ENCODE results near the gene ZNF722.
"Not testable (repeated sequence)": the region's sequence is repeated elsewhere in the genome, so short reads cannot be mapped to it uniquely, and the experiment has no call there.

Gene ZNF722

DNA sequence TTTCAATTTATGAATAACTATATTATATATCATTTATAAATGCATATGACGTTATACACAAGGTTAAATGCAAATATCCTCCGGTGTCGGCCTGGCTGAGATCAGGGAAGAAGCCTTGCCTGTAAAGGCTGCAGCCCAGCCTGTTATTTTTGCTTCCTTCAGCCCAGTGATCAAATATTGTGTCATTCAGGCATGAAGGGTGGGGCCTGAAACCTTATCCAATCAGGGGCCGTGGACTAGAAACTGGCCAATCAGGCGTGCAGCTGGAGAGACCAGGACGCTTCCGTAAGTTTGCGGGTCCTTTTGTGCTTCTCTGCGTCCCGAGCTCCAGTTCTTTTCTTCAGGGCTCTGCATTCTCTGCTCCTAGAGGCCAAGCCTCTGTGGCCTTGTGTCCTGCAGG lies at the start of gene ZNF722:
TSS of gene ZNF722 (plus strand) at position 301 of the 400 bp plus-strand sequence. CDS start 113 bp downstream, outside the sequence.
- TF ChIP-seq CTCF (IDR thresholded peaks at IDR 0.05) (no peak), ZFX (IDR thresholded peaks at IDR 0.05; ENCODE audit: borderline replicate concordance) (no peak)
- no peak within 1 kb of the TSS for H3K27ac ChIP-seq

- no peak overlapping the region for H3K27ac ChIP-seq
- TF ChIP-seq ZFX (IDR thresholded peaks at IDR 0.05; ENCODE audit: borderline replicate concordance), result no peak
- TF ChIP-seq CTCF (IDR thresholded peaks at IDR 0.05), result no peak
Measured at GRCh38 chr7:63953181-63953580, 45.5 kb upstream of the ZNF722 start.

DNA sequence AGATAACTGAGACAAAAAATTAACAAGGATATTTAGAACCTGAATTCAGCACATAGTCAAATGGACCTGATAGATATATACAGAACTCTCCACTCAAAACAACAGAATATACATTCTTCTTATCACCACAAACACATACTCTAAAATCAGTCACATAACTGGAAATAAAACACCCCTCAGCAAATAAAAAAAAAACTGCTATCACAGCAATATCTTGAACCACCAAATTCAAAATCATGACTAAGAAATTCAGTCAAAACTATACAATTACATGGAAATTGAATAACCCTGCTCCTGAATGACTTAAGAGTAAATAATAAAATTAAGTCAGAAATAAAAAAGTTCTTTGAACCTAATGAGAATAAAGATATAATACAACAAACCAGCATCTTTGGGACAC lies 30.0 kb upstream of the ZNF722 start:
- H3K27ac ChIP-seq, result no peak overlapping the region
- TF ChIP-seq ZFX (IDR thresholded peaks at IDR 0.05; ENCODE audit: borderline replicate concordance), result no peak
- no peak for TF ChIP-seq CTCF (IDR thresholded peaks at IDR 0.05)

DNA sequence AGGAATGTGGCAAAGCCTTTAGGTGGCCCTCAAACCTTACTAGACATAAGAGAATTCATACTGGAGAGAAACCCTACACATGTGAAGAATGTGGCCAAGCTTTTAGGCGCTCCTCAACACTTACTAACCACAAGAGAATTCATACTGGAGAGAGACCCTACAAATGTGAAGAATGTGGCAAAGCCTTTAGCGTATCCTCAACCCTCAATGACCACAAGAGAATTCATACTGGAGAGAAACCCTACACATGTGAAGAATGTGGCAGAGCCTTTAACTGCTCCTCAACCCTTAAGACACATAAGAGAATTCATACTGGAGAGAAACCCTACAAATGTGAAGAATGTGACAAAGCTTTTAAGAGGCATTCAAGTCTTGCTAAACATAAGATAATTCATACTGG lies 16.8 kb downstream of the ZNF722 start:
- H3K27ac ChIP-seq, result not testable (repeated sequence)

DNA sequence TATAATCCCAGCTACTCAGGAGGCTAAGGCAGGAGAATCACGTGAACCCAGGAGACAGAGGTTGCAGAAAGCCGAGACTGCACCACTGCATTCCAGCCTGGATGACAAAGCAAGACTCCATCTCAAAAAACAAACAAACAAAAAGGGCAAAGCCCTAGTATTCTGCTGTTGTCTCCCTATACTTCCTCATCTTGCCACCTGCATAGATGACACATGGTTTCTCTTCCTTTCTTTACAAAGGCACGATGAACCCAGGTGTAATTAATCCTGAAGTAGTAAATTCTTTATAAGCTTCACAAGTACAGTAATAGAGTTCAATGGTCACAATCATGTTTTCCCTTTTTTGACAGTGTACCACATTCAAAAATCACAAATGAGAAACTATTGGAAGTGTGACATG lies 36.7 kb downstream of the ZNF722 start:
- no peak overlapping the region for H3K27ac ChIP-seq
- TF ChIP-seq CTCF (IDR thresholded peaks at IDR 0.05), result no peak
- TF ChIP-seq ZFX (IDR thresholded peaks at IDR 0.05; ENCODE audit: borderline replicate concordance), result no peak

DNA sequence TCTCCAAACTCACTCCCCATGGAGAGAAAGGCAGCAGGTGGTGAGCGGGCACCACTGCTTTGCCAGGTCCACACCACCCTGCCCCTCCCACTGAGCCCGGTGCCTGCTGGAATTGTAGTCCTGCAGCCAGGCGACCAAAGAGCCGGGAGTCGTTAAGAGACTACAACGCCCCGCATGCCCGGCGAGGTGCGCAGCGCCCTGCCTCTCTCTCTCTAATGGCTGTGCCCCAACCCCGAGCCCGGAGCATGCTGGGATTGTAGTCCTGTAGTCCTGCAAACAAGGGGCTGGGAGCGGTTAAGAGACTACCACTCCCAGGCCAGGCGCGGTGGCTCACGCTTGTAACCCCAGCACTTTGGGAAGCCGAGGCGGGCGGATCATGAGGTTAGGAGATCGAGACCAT lies 38.4 kb downstream of the ZNF722 start:
- H3K27ac ChIP-seq, result no peak overlapping the region
- TF ChIP-seq CTCF (IDR thresholded peaks at IDR 0.05), result no peak
- TF ChIP-seq ZFX (IDR thresholded peaks at IDR 0.05; ENCODE audit: borderline replicate concordance), result no peak

DNA sequence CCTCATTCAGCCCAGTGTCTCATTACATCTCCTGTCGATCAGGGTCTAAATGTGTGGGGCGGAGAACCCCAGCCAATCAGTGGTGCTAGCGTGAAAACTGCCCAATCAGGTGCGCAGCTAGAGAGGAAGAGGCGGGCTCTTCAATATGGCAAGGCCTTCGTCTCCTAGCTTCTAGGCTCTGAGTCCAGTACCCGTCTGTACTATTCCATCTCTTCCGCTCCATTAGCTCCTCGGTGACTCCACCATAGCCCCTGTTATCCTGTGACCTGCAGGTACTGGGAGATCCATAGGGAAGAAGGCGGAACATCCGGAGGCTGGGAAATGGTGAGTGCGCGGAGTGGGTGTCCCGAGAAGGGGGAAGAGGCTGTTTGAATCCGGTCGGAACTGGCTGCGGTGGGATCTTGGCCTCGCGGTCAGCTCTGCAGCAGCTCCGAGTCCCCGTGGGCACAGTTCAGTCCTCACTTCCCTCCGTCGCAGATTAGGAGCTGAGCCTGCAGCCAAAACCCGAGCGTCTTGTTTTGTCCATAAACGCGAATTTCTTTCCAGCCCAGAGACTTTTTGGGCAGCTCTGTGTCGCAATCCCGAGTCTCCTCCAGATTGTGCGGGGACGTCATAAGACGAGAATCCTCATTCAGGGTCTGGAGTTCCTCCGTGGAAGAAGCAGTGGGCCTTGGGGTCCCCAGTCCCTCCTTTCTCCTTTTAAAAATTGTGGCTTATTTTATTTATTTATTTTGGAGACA lies 46.8 kb downstream of the ZNF722 start, which contains the start of gene ZNF727:
TSS of gene ZNF727 (plus strand) at position 134 of the 740 bp plus-strand sequence. CDS start at position 322, 188 bp downstream.
- peak within 1 kb of the TSS; percentile 74 for H3K27ac ChIP-seq
- TF ChIP-seq ZFX (IDR thresholded peaks at IDR 0.05; ENCODE audit: borderline replicate concordance) (no peak), CTCF (IDR thresholded peaks at IDR 0.05) (no peak)

GRCh38 chr7:64046041-64046389 lies 47.4 kb downstream of the ZNF722 start:
- TF ChIP-seq CTCF (IDR thresholded peaks at IDR 0.05) (no peak), ZFX (IDR thresholded peaks at IDR 0.05; ENCODE audit: borderline replicate concordance) (no peak)
- H3K27ac ChIP-seq, result peak overlapping the region; percentile 74

Measured in 22Rv1 (cell line).